Fibroblast of pulmonary artery (primary cell): Measurements from ENCODE around the gene LARP1.

Experiments
- DNase-seq: peaks from one replicate; pipeline ENCODE4 v3.0.0-alpha.2; 2010; ENCODE audit warnings: low read depth
- H3K4me3 ChIP-seq: replicated peaks from 2 replicates; pipeline ENCODE4 v1.5.1; 2011; ENCODE audit warnings: low read depth, mild to moderate bottlenecking, control low read depth, low read length, moderate library complexity
- TF ChIP-seq, protein P1 (sequence below): IDR thresholded peaks from 2 replicates; pipeline ENCODE4 v1.5.1; 2011; ENCODE audit warnings: mild to moderate bottlenecking, control low read depth, low read length, inconsistent platforms; ENCODE audit errors: missing control alignments

The LARP1 gene

GRCh38 chr5:154858297-154858971, 103.3 kb downstream of the LARP1 start, which contains the start of gene CNOT8:
TSS of gene CNOT8 (plus strand) at chr5:154858627. CDS start at chr5:154863279, 4,652 bp downstream.
- H3K4me3 ChIP-seq = peak within 1 kb of the TSS; percentile 59
- TF ChIP-seq, protein P1, sequence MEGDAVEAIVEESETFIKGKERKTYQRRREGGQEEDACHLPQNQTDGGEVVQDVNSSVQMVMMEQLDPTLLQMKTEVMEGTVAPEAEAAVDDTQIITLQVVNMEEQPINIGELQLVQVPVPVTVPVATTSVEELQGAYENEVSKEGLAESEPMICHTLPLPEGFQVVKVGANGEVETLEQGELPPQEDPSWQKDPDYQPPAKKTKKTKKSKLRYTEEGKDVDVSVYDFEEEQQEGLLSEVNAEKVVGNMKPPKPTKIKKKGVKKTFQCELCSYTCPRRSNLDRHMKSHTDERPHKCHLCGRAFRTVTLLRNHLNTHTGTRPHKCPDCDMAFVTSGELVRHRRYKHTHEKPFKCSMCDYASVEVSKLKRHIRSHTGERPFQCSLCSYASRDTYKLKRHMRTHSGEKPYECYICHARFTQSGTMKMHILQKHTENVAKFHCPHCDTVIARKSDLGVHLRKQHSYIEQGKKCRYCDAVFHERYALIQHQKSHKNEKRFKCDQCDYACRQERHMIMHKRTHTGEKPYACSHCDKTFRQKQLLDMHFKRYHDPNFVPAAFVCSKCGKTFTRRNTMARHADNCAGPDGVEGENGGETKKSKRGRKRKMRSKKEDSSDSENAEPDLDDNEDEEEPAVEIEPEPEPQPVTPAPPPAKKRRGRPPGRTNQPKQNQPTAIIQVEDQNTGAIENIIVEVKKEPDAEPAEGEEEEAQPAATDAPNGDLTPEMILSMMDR = no peak
- peak; percentile 99 for DNase-seq

DNA sequence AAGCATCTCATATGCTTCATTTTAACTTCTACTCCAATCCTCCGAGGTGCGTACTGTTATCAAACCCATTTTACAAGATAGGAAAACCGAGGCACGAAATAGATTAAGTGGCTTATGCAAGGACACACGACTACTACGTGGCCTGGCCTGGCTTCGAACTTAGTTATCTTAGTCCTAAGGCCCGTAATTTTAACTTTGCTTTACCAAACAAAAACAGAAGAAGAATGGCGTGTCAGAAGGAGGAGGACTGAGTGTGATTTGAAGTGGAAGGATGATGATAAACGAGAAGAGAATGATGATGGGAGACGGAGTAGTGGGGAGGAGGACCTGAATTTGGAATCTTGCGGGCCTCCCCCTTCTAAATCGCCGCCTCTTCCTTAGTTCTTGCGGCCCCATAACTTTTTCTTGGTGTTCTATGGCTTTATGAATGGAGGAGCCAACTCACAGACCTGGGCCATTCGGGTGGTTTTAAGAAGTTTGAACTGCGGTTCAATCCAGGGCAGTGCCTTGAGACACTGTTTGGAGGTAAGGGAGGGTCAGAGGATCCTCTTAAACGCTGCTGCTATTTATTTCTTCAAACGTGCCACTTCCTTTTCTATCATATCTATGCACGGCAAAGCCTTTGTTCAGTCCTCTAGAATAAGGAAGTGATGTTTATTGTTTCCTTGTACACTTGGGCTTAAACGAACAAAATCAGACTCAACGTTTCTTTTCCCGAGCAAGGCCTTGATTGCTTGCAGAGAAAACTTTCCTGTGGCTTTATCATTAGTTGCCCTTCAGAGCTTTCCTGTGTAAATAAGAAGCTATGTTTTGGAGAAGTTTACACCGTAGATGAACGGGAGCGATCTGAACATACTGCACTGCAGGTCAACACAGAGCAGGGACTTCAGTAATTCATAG, 104.0 kb downstream of the LARP1 start:
- H3K4me3 ChIP-seq = peak overlapping the region; percentile 59
- DNase-seq = no peak
- TF ChIP-seq, protein P1 = no peak

- peak overlapping the region; percentile 59 for H3K4me3 ChIP-seq
- TF ChIP-seq, protein P1 = no peak
- DNase-seq = peak; percentile 72
Measured at GRCh38 chr5:154860123-154860522, 104.9 kb downstream of the LARP1 start.

GRCh38 chr5:154860765-154861164, 105.6 kb downstream of the LARP1 start:
- DNase-seq = no peak
- peak overlapping the region; percentile 59 for H3K4me3 ChIP-seq
- TF ChIP-seq, protein P1 = no peak

DNA sequence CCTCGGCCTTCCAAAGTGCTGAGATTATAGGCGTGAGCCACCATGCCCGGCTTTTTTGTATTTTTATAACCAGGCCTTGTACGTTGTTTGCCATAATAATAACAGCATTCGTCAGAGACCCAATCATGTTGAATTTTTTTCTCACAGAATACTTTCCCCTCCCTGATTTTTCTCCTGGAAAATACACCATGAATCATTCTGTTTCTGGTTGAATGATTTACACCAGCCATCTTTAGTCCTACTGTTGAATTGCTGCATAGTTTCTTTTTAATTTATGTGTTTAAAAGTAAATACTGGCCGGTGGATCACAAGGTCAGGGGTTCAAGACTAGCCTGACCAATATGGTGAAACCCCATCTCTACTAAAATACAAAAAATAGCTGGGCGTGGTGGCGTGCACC, 106.8 kb downstream of the LARP1 start:
- DNase-seq = no peak
- no peak overlapping the region for H3K4me3 ChIP-seq

DNA sequence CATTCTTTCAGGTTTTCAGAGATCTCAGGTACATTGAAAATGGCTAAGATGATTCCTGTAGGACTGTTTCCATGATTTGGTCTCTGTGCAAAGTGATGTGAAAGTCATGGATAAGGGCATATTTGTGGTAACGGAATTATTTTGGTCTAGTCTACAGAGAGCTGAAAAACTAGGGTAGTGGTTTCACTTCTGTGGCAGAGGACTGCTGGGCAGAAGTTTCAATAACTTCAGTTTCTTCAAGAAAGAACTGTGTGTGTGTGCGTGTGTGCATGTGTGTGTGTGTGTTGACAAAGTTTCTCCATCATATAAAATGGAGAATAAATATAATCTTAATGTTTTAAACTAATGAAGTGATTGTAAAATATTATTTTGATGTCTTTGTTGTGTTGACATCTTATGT, 107.6 kb downstream of the LARP1 start:
- TF ChIP-seq, protein P1 = no peak
- H3K4me3 ChIP-seq = no peak overlapping the region
- DNase-seq = no peak

More for the DNA sequence above, 106.8 kb downstream of the LARP1 start:
- TF ChIP-seq, protein P1 = no peak
